IPS-NIHi7 (cell line): Measurements from ENCODE around the gene GRIK4.

ENCODE experiments used
- DNase-seq: peaks from one replicate; pipeline ENCODE4 v3.0.0; 2012; ENCODE audit warnings: mixed read lengths; ENCODE audit errors: extremely low spot score

GRIK4 gene

GRCh38 chr11:120525261-120526171, 14.0 kb downstream of the GRIK4 start:
- no peak for DNase-seq

GRCh38 chr11:120526241-120526640, 14.7 kb downstream of the GRIK4 start:
- no peak for DNase-seq

DNA sequence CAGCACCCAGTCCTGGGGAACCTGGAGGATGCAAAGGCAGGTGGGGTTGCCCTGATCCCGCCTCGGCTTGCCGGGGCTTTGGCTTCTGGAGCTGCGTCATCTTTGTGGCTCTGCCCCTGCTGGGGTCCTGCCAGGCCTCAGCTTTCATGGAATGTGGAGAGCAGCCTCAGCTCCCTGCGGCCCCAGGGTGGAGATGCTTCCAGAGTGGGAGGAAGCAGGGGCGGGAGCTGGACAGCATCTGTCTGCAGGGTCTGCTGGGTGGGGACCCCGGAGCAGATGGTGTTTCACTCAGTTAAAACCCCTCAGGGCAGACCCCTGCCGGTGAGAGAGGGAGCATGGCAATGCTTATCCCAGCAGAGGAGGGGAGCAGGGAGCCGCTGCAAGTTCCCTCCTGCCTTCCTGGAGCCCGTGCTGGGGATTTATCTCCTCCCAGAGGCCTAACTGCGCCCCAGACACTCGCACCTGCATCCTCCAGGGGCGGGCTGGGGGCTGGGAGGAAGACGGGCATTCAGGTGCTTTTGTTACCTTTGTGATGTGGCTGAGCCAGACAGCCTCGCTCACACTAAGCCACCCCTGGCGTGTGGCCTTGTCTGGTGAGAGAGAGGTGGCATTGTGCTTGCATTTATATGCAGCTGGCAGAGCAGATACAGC, 15.7 kb downstream of the GRIK4 start:
- DNase-seq, result peak; percentile 81

DNA sequence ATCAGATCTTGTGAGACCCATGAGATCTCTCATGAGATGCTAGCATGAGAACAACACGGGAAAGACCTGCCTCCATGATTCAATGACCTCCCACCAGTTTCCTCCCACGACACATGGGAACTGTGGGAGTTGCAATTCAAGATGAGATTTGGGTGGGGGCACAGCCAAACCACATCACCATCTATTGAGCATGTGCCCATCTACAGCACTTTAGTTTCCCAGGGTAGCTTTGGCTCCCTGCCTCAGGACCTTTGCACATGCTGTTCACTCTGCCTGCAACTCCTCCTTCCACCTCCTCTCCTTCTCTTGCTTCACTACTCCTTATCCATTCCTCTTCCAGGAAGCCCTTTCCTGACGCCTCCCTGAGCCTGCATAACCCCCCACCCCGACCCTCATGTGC, 17.2 kb downstream of the GRIK4 start:
- no peak for DNase-seq

GRCh38 chr11:120529214-120529613, 17.7 kb downstream of the GRIK4 start:
- no peak for DNase-seq

- DNase-seq, result no peak
Observed at GRCh38 chr11:120529911-120530310, 18.4 kb downstream of the GRIK4 start.

GRCh38 chr11:120532082-120532831, 20.7 kb downstream of the GRIK4 start:
- DNase-seq, result no peak

GRCh38 chr11:120532832-120533196, 21.3 kb downstream of the GRIK4 start:
- no peak for DNase-seq

DNA sequence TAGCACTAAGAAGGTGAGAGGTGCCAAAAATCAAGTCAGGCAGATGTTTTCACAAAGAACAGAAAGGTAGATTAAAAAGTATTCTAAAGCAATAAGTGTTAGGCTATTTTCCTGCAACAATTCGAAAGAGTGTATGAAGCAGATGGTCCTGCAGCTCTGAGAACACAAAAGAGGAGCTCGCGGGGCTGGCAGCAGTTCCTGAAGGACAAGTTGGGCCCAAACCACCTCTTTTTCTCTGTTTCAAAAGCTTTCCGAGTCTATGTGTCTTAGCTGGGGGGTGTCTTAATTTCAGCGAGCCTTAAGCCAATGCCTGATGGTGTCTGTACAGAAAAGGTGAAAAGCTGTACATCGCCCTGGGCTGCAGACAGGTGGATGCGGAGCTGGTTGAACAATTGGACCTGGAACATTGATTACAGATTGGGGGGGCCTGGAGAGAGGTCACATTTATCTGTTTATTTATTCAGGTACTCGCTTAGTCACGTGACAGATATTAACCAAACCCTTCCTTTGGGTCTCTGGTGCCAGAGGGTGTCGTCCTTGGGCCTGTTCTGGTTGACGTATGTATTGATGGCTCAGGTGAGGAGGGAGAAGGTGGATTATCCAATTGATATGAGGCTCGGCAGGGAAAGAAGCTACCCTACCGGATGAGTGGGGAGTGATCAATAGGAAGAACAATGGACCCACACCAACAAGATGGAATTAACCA, 24.7 kb downstream of the GRIK4 start:
- DNase-seq, result no peak

GRCh38 chr11:120536797-120537169, 25.2 kb downstream of the GRIK4 start:
- no peak for DNase-seq

DNA sequence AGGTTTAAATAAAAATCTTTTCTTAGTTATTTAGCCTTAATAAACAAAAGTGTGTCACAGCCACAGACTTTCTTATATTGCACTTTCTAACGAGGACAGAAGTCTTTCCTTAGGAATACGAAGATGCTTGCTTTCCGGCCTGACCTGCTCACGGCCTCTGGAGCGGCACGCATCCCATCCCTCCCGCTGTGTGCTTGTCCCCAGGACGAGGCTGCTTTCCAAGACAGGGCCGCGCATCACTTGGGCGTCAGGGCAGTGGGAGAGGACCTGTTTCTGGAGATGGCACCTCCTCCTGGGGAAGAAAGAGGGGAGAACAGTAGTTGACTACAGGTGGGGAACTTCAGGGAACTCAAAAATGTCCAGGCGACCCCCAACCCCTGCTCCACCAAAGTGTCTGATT, 26.4 kb downstream of the GRIK4 start:
- no peak for DNase-seq

DNA sequence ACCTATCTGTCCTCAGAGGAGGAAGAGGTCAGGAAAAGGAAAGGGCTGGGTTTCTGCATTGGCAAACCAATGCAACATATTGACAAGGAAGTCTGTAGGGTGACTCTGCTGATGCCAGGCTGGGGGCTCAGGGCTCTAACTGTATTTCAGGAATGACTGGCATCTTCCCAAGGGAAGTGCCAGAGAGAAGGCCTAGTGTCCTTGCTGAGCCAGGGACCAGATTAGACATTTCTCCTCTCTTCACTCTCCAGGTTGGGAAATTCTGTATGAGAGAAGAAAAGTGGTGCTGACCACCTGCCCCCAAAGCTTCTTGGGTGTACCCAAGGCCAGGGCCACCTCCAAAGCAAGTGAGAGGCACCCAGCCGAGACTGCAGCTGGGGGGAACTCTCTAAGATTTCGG, 27.2 kb downstream of the GRIK4 start:
- DNase-seq, result no peak

GRCh38 chr11:120539667-120540369, 28.3 kb downstream of the GRIK4 start:
- DNase-seq, result no peak

DNA sequence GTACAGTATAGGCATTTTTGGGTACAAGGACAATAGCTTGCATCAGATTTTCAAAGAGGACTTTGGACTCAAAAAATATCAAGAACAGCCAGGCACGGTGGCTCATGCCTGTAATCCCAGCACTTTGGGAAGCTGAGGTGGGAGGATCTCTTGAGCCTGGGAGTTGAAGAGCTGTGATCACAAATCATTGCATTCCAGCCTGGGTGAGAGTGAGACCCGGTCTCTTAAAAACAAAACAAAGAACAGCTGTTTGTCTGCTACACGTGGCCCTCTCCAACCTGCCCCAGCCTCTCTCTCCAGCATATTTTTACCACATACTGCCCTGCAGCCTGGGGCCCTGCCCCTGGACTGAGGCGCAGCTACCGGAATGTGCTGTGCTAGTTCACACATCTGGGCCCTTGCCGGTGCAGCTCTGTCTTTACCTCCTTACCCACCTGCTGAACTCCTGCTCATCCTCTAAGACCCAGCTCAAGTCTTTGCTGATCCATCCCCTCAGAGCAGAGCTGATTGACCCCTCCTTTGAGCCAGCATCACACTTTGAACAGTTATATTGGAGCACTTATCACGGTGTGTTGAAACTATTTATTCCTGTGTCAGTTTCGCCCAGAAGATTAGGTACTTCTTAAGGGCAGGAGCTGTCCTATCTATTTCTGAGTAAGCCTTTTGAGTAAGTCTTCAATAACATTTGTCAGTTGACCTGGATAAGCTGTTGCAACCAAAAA, 29.4 kb downstream of the GRIK4 start:
- DNase-seq, result no peak

- DNase-seq, result no peak
Observed at GRCh38 chr11:120543521-120544215, 32.1 kb downstream of the GRIK4 start.

DNA sequence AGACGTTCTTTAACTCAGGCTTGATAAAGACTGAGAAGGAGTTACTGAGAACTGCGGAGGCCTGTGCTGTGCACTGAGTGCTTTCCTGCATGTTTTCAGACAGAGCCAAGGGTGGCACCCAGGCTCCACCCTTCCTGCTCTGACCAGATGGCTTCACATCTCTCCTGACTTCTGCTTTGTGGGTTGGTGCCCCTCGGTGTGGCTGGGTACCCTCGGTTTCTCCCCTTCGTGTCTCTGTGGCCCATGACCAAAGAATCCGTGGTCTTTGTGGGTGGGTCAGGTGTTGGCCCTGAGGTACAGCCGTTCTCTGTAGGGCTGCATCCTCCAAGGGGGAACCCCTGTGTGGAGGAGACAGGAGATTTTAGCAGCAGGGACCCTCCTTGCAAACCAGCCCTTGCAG, 34.3 kb downstream of the GRIK4 start:
- no peak for DNase-seq

- peak; percentile 68 for DNase-seq
Observed at GRCh38 chr11:120546312-120547205, 35.0 kb downstream of the GRIK4 start.

DNA sequence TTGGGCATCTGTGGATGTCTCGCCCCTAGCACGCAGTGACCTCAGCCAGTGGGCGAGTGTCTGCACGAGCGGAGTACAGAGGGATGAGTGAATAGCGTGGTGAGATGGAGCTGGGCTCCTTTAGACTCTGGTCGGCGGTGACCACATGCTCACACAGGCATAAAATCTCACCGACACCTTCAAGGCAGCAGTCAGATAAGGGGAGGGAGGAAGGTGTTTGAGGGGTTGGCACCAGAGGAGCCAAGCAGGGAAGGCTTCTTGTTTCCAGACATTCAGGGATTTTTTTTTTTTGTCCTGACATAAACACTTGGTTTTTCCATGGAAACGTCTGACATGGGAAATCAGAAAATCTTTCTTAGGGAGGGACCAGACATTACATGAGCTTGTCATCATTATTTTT, 35.8 kb downstream of the GRIK4 start:
- DNase-seq, result no peak
